Ascending aorta (tissue), 2 donors: ENCODE data around the gene ZBTB11. TPM values are rescaled to one million over a fixed set of nuclear protein-coding genes. Genes with fewer than 3 reads are reported as not detected.

Experiments used
- DNase-seq, 2 donors: peaks; one replicate each; pipeline ENCODE4 v3.0.0-alpha.2; 2019; ENCODE audit warnings: low spot score in 2 of 2
- H3K27ac ChIP-seq, 2 donors: fragments of 200-600 bp; sonication (generic); one replicate each; pipeline ENCODE4 v1.5.1; 2016 to 2017; ENCODE audit warnings: mild to moderate bottlenecking in 1 of 2
- H3K27me3 ChIP-seq: fragments of 200-600 bp; sonication (generic); one replicate; pipeline ENCODE4 v1.5.1; 2017
- H3K36me3 ChIP-seq, 2 donors: fragments of 200-600 bp; sonication (generic); one replicate each; pipeline ENCODE4 v1.5.1; 2016
- H3K4me1 ChIP-seq, 2 donors: fragments of 200-600 bp; sonication (generic); one replicate each; pipeline ENCODE4 v1.5.1; 2016 to 2017; ENCODE audit warnings: mild to moderate bottlenecking in 1 of 2
- H3K4me3 ChIP-seq, 2 donors: fragments of 200-600 bp; sonication (generic); one replicate each; pipeline ENCODE4 v1.5.1; 2016 to 2017; ENCODE audit warnings: mild to moderate bottlenecking in 1 of 2
- H3K9me3 ChIP-seq, 2 donors: fragments of 200-600 bp; sonication (generic); one replicate each; pipeline ENCODE4 v1.5.1; 2016
- intact Hi-C: fragments of 100-400 bp; cut with DNase I; formaldehyde crosslinking; loops from one replicate; pipeline ENCODE4 v1.15.1; 2023
- total RNA-seq: library from RNA; depleted of rRNA; stranded (reverse); fragments of >200 nt; gene quantifications from one replicate; pipeline ENCODE4 v1.1.0, GENCODE V29; 2016
- TF ChIP-seq, protein P1 (sequence below), 3 experiments: fragments of 200-600 bp in 2 of 3; fragments of 450-650 bp in 1 of 3; sonication (generic) in 2 of 3; IDR thresholded peaks; one replicate each; pipeline ENCODE4 v1.5.1; 2016 to 2019; ENCODE audit warnings: antibody characterized with exemption in 3 of 3, mild to moderate bottlenecking in 1 of 3, moderate library complexity in 1 of 3

The ZBTB11 gene
- total RNA-seq, 1 donor from 2014 or later: 16.5 TPM

DNA sequence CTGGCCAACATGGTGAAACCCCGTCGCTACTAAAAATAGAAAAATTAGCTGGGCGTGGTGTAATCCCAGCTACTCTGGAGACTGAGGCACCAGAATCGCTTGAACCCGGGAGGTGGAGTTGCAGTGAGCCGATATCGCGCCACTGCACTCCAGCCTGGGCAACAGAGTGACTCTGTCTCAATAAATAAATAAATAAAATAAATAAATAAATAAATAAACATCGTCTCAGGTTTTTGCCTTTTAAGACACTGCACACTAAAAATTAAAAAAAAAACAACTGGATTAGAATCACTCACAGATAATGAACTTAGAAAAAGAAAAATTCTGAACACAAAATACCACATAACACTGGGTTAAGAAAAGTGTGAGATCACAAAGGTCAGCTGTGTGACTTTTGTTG, 2.4 kb downstream of the ZBTB11 start:
- intact Hi-C loops: no loop called here
- TF ChIP-seq, protein P1, sequence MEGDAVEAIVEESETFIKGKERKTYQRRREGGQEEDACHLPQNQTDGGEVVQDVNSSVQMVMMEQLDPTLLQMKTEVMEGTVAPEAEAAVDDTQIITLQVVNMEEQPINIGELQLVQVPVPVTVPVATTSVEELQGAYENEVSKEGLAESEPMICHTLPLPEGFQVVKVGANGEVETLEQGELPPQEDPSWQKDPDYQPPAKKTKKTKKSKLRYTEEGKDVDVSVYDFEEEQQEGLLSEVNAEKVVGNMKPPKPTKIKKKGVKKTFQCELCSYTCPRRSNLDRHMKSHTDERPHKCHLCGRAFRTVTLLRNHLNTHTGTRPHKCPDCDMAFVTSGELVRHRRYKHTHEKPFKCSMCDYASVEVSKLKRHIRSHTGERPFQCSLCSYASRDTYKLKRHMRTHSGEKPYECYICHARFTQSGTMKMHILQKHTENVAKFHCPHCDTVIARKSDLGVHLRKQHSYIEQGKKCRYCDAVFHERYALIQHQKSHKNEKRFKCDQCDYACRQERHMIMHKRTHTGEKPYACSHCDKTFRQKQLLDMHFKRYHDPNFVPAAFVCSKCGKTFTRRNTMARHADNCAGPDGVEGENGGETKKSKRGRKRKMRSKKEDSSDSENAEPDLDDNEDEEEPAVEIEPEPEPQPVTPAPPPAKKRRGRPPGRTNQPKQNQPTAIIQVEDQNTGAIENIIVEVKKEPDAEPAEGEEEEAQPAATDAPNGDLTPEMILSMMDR (IDR thresholded peaks at IDR 0.05): no peak
- H3K27ac ChIP-seq: no peak overlapping the region
- H3K9me3 ChIP-seq: no peaks in the 10 kb centered on the region
- H3K27me3 ChIP-seq: no peaks in the 10 kb centered on the region
- H3K4me3 ChIP-seq: no peak overlapping the region
- H3K36me3 ChIP-seq: peaks cover 3 to 10% of the 10 kb centered on the region in 2 donors
- no peak for DNase-seq
- H3K4me1 ChIP-seq: peaks cover 5 to 12% of the 10 kb centered on the region in 2 donors

DNA sequence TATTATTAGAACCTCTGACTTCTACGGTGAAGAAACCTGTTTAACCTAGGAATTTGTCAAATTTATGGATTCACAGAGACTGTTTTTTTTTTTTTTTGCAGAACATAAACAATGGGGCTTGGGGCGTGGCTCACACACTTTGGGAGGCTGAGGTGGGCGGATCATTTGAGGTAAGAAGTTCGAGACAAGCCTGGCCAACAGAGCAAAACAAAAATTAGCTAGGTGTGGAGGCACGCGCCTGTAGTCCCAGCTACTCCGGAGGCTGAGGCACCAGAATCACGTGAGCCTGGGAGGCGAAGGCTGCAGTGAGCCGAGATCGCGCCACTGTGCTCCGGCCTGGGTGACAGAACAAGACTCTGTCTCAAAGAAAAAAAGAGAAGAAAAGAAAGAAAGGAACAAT, 3.0 kb downstream of the ZBTB11 start:
- H3K9me3 ChIP-seq: no peaks in the 10 kb centered on the region
- no peak for DNase-seq
- no peaks in the 10 kb centered on the region for H3K27me3 ChIP-seq
- peaks cover 7 to 14% of the 10 kb centered on the region in 2 donors for H3K36me3 ChIP-seq
- TF ChIP-seq, protein P1 (IDR thresholded peaks at IDR 0.05): no peak
- intact Hi-C loops: no loop called here
- no peak overlapping the region for H3K4me3 ChIP-seq
- H3K4me1 ChIP-seq: peaks cover 5 to 12% of the 10 kb centered on the region in 2 donors
- H3K27ac ChIP-seq: no peak overlapping the region

DNA sequence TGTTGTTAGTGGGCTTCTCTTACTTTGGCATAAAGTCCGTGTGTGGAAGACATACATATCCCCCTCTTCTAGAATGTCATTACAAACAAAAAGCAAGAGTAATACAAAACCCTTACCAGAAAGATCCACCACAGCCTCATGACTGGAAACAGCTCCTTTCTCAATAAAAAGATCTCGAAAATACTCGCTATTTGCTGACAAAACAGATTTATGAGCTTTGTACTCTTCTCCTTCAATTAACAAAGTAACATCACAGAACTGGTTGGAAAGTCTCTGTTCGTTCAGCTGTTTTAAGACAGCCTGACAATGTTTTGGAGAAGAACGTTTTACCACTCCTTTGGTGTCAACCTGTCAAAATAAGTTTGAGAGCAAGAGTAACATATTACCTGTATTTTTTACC, 5.9 kb downstream of the ZBTB11 start:
- intact Hi-C loops: no loop called here
- no peaks in the 10 kb centered on the region for H3K27me3 ChIP-seq
- peaks cover 0 to 5% of the 10 kb centered on the region in 2 donors for H3K4me1 ChIP-seq
- DNase-seq: no peak
- no peaks in the 10 kb centered on the region for H3K9me3 ChIP-seq
- H3K36me3 ChIP-seq: peaks cover 26 to 27% of the 10 kb centered on the region in 2 donors
- TF ChIP-seq, protein P1 (IDR thresholded peaks at IDR 0.05): no peak
- no peak overlapping the region for H3K4me3 ChIP-seq
- no peak overlapping the region for H3K27ac ChIP-seq

DNA sequence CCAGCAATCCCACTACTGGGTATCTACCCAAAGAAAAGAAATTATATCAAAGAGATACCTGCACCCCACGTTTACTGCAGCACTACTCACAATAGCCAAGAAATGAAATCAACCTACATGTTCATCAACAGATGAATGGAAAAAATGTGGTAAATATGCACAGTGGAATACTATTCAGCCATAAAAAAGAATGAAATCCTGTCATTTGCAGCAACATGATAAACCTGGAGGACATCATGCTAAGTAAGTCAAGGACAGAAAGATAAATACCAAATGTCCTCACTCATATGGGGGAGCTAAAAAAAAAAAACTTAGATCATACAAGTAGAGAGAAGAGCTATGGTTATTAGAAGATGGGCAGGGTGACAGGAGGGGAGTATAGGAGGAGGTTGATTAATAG, 9.1 kb downstream of the ZBTB11 start:
- H3K27me3 ChIP-seq: no peaks in the 10 kb centered on the region
- no peaks in the 10 kb centered on the region for H3K9me3 ChIP-seq
- no peak for DNase-seq
- H3K4me3 ChIP-seq: no peak overlapping the region
- TF ChIP-seq, protein P1 (IDR thresholded peaks at IDR 0.05): no peak
- H3K4me1 ChIP-seq: no peaks in the 10 kb centered on the region
- intact Hi-C loops: no loop called here
- peaks cover 49 to 54% of the 10 kb centered on the region in 2 donors for H3K36me3 ChIP-seq
- no peak overlapping the region for H3K27ac ChIP-seq

DNA sequence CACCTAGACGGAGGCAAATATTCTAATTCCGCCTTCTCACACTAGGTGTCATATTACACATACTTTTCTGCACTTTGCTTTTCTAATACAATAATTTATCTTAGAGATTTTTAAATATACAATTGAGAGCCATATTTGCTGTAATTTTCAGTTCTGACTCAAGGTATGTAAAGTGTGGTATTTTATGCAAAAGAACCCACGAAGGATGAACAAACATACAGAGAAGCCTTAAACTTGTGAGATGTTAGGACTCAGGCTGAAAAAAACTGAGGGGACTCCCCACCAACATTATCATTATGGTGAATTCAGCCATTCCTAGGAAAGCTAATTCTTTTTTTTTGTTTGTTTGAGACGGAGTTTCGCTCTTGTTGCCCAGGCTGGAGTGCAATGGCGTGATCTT, 9.6 kb downstream of the ZBTB11 start:
- Histone ChIP-seq H3K4me3 (no peak overlapping the region), H3K9me3 (no peaks in the 10 kb centered on the region), H3K27me3 (no peaks in the 10 kb centered on the region), H3K36me3 (peaks cover 52 to 59% of the 10 kb centered on the region in 2 donors), H3K27ac (no peak overlapping the region), H3K4me1 (no peaks in the 10 kb centered on the region)
- no peak for DNase-seq
- TF ChIP-seq, protein P1 (IDR thresholded peaks at IDR 0.05): no peak
- intact Hi-C loops: no loop called here

DNA sequence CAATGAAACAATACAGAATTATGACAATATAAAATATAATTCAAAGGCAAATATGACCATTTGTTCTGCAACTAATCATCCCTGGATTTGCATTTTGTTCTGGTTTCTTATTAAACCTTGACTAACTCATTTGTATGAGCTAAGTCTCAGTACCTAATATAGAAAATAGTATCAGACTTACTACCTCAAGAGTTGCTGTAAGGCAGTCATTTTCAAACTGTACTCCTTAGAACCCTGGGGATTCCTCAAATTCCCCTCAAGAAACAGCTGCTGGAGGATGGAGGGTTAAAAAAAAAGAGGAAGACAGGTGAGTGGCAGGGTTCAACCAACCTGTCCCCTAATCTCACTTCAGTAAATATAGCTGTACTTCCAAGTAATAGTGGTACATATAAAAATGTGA, 11.1 kb downstream of the ZBTB11 start:
- H3K27me3 ChIP-seq: no peaks in the 10 kb centered on the region
- H3K36me3 ChIP-seq: peaks cover 55 to 65% of the 10 kb centered on the region in 2 donors
- no peaks in the 10 kb centered on the region for H3K4me1 ChIP-seq
- H3K9me3 ChIP-seq: no peaks in the 10 kb centered on the region
- no peak overlapping the region for H3K4me3 ChIP-seq
- intact Hi-C loops: no loop called here
- no peak for DNase-seq
- no peak overlapping the region for H3K27ac ChIP-seq
- TF ChIP-seq, protein P1 (IDR thresholded peaks at IDR 0.05): no peak
